ENCODE data around the gene TGM2.

TGM2 gene

GRCh38 chr20:38198238-38198861 lies 33.3 kb upstream of the TGM2 start:
- no peak for FAIRE-seq

DNA sequence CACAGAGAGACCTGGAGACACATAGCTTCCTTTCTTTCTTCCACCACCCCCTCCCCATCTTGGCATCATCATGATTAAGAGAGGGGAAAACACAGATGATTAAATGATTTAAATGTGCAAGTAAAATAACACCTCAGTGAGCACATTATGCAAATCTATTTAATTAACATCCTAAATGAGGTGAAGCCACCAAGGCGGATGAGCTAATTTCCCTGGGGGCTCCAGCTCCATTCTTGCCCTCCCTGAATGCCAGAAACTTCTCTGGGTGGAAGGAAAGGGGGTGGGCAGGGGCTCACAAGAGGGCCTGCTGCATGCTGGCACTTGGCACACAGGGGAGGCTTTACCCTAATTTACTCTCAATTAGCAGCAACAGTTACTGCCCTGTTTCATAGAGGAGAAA lies 32.5 kb upstream of the TGM2 start:
- FAIRE-seq = no peak

- FAIRE-seq = no peak
Measured at GRCh38 chr20:38197217-38197616, 32.1 kb upstream of the TGM2 start.

GRCh38 chr20:38196592-38196991 lies 31.5 kb upstream of the TGM2 start:
- FAIRE-seq = no peak

GRCh38 chr20:38196076-38196475 lies 31.0 kb upstream of the TGM2 start:
- no peak for FAIRE-seq

GRCh38 chr20:38195521-38195920 lies 30.5 kb upstream of the TGM2 start:
- no peak for FAIRE-seq

GRCh38 chr20:38194971-38195504 lies 30.0 kb upstream of the TGM2 start:
- FAIRE-seq = no peak

DNA sequence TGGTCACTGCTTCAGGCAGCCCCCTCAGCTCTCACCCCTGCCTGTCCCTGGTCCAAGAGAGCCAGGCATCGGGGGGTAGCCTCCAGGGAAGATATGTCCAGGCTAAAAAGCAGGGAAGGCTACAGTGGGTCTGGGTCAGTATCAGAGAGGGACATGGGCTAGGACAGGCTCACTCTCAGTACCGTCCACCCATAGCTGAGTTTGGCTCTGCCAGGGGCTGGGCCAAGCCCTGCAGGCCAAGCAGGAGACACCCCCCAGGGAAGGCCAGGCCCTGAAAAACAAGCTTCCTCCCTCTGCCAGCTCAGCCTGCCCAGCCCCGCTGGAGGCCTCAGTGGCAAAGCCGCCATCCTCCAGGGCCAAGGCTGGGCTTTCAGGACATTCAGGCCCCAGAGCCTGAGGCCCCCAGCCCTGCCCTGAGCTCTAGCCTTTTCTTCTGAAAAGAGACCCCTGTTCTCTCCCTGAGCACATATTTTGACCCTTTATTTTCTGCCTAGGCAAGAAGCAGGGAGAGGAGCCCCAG lies 28.6 kb upstream of the TGM2 start:
- FAIRE-seq = no peak

- FAIRE-seq = no peak
Measured at GRCh38 chr20:38192323-38192885, 27.3 kb upstream of the TGM2 start.

DNA sequence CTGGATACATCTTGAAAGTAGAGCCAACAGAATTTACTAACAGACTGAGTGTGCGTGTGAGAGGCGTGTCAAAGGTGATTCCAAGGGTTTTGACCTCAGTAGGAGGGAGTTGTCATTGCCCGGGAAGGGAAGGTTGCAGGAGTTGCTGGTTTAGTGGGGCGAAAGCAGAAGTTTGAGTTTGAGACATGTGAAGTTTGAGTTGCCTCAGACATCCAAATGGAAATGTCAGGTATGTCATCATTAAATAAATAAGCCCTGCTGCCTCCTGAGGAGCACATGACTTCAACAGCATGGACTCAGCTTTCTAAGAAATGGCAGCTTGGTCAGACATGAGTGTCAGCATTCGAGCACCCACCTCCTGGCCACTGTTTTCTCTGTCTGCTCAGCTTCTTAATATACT lies 26.6 kb upstream of the TGM2 start:
- no peak for FAIRE-seq

GRCh38 chr20:38190936-38191371 lies 25.9 kb upstream of the TGM2 start:
- FAIRE-seq = no peak

DNA sequence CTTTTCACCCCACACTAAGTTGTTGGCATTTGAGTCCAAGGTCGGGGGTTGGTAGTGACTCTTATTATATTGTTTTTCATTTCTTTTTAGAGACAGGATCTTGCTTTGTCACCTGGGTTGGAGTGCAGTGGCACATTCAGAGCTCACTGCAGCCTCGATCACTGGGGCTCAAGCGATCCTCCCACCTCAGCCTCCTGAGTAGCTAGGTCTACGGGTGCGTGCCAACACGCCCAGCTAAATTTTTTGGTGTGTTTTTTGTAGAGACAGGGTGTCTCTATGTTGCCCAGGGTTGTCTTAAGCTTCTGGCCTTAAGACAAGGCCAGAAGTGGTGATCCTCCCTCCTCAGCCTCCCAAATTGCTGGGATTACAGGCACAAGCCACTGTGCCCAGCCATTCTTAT lies 25.1 kb upstream of the TGM2 start:
- no peak for FAIRE-seq

GRCh38 chr20:38187517-38187916 lies 22.4 kb upstream of the TGM2 start:
- FAIRE-seq = no peak

GRCh38 chr20:38186788-38187221 lies 21.7 kb upstream of the TGM2 start:
- no peak for FAIRE-seq

DNA sequence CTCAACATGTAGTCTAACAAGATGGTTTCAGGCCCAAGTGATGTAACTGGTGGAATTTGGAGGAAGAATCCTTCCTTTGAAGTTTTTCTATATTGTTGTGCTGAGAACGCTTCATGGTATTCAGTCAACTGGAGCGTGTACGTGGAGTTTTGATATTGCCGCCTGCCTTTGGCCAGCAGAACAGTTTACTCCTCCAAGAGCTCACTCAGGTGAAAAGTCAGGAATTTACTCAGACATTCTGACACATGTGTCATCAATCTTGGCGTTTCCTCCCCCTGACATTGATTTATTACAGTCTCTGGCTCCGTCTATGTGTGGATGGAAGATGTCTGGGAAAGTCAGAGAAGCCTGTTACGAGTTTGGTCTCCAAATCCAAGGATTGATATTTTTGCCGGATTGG lies 19.0 kb upstream of the TGM2 start:
- no peak for FAIRE-seq

GRCh38 chr20:38181971-38182370 lies 16.9 kb upstream of the TGM2 start:
- FAIRE-seq = no peak

GRCh38 chr20:38181207-38181801 lies 16.2 kb upstream of the TGM2 start:
- no peak for FAIRE-seq

DNA sequence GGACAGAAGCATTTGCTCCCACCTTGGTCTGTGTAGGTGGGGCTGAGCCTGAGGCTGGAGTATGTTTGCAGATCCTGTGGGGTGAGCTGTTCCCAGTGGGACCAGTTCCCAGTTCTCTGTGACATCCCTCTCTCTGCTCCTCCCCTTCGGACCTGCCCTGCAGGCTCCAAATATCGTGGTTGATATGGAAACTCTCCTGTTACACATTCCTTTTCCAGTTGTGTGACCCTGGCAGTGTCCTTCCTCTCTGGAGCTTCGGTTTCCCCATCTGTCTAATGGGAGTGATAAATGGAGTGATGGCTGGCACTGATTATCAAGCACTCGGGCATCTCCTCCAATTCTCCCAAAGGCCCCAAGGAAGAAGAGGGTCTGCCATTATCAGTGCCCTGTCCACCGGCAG lies 15.7 kb upstream of the TGM2 start:
- FAIRE-seq = no peak

- no peak for FAIRE-seq
Measured at GRCh38 chr20:38179846-38180245, 14.8 kb upstream of the TGM2 start.

- FAIRE-seq = no peak
Measured at GRCh38 chr20:38178581-38178980, 13.5 kb upstream of the TGM2 start.

DNA sequence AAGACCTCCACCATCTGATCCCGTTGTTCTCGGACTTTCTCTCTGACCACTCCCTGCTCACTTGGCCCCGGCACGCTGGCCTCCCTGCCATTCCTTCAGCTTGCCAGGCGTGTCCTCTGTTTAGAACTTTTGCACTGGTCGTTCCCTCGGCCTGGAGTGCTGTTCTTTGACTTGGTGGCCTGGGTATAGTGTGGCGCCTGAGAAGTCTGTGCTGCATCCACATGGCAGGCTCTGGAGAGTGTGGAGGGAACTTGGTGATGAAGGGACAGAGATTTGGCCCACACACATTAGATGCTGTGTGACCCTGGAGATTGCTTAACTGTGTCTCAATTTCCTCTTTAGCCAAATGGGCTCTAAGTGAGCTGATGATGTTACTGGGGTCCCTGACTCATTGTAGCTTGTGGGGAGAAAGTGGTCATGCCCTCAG lies 13.0 kb upstream of the TGM2 start:
- FAIRE-seq = no peak

- FAIRE-seq = no peak
Measured at GRCh38 chr20:38177201-38177600, 12.1 kb upstream of the TGM2 start.

DNA sequence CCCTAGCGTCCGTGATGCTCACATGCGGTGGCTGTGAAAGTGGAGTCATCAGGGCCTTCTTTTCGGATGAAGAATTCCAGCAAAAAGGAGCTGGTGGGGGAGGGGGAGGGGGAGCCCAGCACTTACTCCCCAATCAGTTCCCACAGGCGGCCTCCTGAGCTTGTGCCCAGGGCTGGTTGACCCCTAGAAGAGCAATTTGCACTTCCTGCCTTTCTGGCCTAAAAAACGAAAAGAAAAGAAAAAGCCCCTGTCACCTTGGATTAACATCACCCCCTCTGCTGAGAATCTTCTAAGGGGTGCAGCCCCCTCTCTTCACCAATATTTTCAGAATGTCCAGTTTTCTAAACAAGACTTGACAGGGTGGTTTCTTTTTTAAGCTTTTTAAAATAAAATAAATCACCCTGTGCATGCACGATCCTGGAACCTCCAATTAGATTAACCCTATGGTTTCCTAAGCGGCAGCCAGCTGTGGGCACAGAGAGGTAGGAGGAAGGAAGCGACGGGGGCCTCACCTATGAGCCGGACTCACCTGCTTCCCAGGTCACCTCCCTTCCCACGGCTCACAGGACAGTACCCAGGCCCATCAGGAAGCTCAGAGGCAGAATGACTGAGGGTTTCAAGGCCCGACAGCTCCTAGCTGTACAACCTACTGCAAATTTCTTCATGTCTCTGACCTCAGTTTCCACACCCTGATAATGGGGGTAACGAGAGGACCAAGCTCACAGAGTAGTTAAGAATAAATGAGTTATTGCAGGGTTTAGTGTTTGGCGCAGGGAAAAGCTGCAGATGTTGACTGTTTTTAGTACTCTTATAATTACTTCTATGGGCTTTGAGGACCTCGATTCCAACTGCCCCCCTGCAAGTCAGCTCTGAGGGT lies 10.5 kb upstream of the TGM2 start:
- no peak for FAIRE-seq
